Ishikawa (cell line): ENCODE measurements around the gene RBMS1.

Experiments used
- CEBPB ChIP-seq: IDR thresholded peaks from 2 replicates; pipeline ENCODE4 v1.6.1; 2012
- CREB1 ChIP-seq: IDR thresholded peaks from 2 replicates; pipeline ENCODE4 v1.6.1; 2012; ENCODE audit warnings: low read depth
- EGR1 ChIP-seq: IDR thresholded peaks from 2 replicates; pipeline ENCODE4 v1.6.1; 2012
- EP300 ChIP-seq: IDR thresholded peaks from 2 replicates; pipeline ENCODE4 v1.6.1; 2012; ENCODE audit warnings: borderline replicate concordance
- MAX ChIP-seq: IDR thresholded peaks from 2 replicates; pipeline ENCODE4 v1.6.1; 2012
- NFIC ChIP-seq: IDR thresholded peaks from 2 replicates; pipeline ENCODE4 v1.6.1; 2012
- RAD21 ChIP-seq: IDR thresholded peaks from 2 replicates; pipeline ENCODE4 v1.6.1; 2012; ENCODE audit warnings: low read depth
- REST ChIP-seq: IDR thresholded peaks from 2 replicates; pipeline ENCODE4 v1.6.1; 2012; ENCODE audit warnings: low read depth, mild to moderate bottlenecking
- TAF1 ChIP-seq: IDR thresholded peaks from 2 replicates; pipeline ENCODE4 v1.6.1; 2012; ENCODE audit warnings: low read depth, mild to moderate bottlenecking
- TEAD4 ChIP-seq: IDR thresholded peaks from 2 replicates; pipeline ENCODE4 v1.6.1; 2012
- USF1 ChIP-seq: IDR thresholded peaks from 2 replicates; pipeline ENCODE4 v1.6.1; 2012
- YY1 ChIP-seq: IDR thresholded peaks from 2 replicates; pipeline ENCODE4 v1.6.1; 2012; ENCODE audit warnings: low read depth
- ZBTB7A ChIP-seq: IDR thresholded peaks from 2 replicates; pipeline ENCODE4 v1.6.1; 2012; ENCODE audit warnings: low read depth

GRCh38 chr2:160534249-160534648 is 40.6 kb upstream of the RBMS1 start:
- TF ChIP-seq YY1: no peak
- TF ChIP-seq EP300: no peak
- no peak for TF ChIP-seq NFIC
- no peak for TF ChIP-seq MAX
- TF ChIP-seq CEBPB: no peak
- TF ChIP-seq RAD21: no peak
- TF ChIP-seq USF1: no peak
- TF ChIP-seq REST: no peak
- no peak for TF ChIP-seq ZBTB7A
- no peak for TF ChIP-seq EGR1
- TF ChIP-seq CREB1: no peak
- no peak for TF ChIP-seq TAF1
- no peak for TF ChIP-seq TEAD4
